ENCODE results near the gene MCL1.
A peak's percentile ranks its signal among the peaks of the same experiment; 100 is the strongest.

The MCL1 gene

DNA sequence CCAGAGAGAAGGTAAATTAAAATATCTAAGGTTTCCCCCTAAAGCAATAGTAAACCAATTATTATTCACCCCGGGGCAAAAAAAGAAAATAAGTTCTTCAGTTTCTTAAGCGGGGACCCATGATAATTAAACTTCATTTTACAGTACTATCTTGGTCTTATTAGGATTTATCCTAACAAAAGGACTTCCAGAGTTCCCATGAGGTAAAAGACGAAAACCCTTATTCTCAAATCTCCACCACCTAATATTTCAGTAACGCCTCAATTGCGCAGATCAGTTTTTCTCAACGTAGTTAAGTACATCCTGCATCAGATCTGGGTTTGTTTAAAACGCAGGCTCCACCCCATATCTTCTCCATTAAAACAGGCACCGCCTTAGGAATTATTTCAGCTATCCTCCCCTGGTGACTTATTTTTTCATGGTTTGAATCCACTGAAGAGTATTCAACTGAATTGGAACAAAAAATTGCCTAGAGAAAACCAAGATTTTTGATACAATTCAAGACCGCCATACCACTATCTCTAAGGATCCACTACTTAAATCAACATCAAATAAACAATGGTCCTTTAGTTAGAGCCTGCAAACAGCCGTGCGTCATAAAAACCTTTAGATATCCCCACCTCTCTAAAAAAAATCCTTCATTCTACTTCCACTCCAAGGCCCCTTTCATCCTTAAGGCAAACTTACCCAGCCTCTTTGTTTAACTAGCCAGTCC, 1.7 kb downstream of the MCL1 start:
- Histone ChIP-seq H3K27me3 (ENCODE audit: insufficient read depth, low read length, poor library complexity, severe bottlenecking) (peaks cover 16% of the 10 kb centered on the region), H3K4me2 (ENCODE audit: low read depth, low read length, poor library complexity, severe bottlenecking) (peak overlapping the region; percentile 99), H4K20me1 (ENCODE audit: insufficient read depth, low read length, poor library complexity, severe bottlenecking) (peaks cover 64% of the 10 kb centered on the region), H3K9me3 (ENCODE audit: insufficient read depth, low read depth, low read length) (no peaks in the 10 kb centered on the region), H3F3A (ENCODE audit: low read depth) (no peaks in the 10 kb centered on the region), H2AFZ (ENCODE audit: low read length) (no peak overlapping the region), H3K4me1 (ENCODE audit: insufficient read depth, low read length, poor library complexity, severe bottlenecking) (peaks cover 49% of the 10 kb centered on the region), H3K4me3 (ENCODE audit: low read length, poor library complexity, severe bottlenecking) (peak overlapping the region; percentile 97), H3K79me2 (ENCODE audit: insufficient read depth, low read length) (peaks cover 74% of the 10 kb centered on the region), H3K36me3 (ENCODE audit: insufficient read depth, low read length) (peaks cover 48% of the 10 kb centered on the region), H3K9me2 (replicated peaks; ENCODE audit: low read depth, low read length) (no peaks in the 10 kb centered on the region), H3K9ac (ENCODE audit: low read depth, low read length, poor library complexity, severe bottlenecking) (peak overlapping the region; percentile 97)
- TF ChIP-seq, protein P1, sequence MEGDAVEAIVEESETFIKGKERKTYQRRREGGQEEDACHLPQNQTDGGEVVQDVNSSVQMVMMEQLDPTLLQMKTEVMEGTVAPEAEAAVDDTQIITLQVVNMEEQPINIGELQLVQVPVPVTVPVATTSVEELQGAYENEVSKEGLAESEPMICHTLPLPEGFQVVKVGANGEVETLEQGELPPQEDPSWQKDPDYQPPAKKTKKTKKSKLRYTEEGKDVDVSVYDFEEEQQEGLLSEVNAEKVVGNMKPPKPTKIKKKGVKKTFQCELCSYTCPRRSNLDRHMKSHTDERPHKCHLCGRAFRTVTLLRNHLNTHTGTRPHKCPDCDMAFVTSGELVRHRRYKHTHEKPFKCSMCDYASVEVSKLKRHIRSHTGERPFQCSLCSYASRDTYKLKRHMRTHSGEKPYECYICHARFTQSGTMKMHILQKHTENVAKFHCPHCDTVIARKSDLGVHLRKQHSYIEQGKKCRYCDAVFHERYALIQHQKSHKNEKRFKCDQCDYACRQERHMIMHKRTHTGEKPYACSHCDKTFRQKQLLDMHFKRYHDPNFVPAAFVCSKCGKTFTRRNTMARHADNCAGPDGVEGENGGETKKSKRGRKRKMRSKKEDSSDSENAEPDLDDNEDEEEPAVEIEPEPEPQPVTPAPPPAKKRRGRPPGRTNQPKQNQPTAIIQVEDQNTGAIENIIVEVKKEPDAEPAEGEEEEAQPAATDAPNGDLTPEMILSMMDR (conservative IDR thresholded peaks at IDR 0.05; ENCODE audit: low read length) = no peak
- no peak for TF ChIP-seq EZH2phosphoT487 (IDR thresholded peaks at IDR 0.05; ENCODE audit: borderline replicate concordance)

DNA sequence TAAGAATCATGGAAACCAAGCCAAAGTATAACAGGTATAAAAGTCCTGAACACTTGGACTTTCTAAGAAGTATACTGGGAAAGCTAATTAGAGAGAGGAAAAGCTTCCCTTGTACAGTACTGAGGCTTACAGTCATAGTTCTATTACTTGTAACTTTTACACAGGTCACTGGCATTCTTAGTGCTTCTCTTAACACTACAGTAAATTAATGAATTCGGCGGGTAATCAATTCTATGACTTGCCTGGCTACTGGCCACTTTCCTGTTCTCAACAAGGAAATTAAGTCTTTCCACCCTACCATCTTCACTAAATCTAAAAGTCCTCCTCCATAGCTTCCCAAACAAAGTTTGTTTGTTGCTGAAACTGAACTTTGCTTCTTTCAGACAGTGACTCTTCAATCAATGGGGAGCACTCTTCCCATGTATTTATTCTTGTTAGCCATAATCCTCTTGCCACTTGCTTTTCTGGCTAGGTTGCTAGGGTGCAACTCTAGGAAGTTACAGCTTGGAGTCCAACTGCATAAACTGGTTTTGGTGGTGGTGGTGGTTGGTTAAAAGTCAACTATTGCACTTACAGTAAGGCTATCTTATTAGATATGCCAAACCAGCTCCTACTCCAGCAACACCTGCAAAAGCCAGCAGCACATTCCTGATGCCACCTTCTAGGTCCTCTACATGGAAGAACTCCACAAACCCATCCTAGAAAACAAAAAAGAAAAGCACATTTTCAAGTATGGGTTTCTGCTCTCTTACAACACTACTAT, 2.4 kb downstream of the MCL1 start:
- Histone ChIP-seq H3K79me2 (ENCODE audit: insufficient read depth, low read length) (peaks cover 82% of the 10 kb centered on the region), H3F3A (ENCODE audit: low read depth) (no peaks in the 10 kb centered on the region), H3K4me2 (ENCODE audit: low read depth, low read length, poor library complexity, severe bottlenecking) (peak overlapping the region; percentile 99), H3K4me3 (ENCODE audit: low read length, poor library complexity, severe bottlenecking) (peak overlapping the region; percentile 97), H3K4me1 (ENCODE audit: insufficient read depth, low read length, poor library complexity, severe bottlenecking) (peaks cover 49% of the 10 kb centered on the region), H3K9ac (ENCODE audit: low read depth, low read length, poor library complexity, severe bottlenecking) (peak overlapping the region; percentile 97), H4K20me1 (ENCODE audit: insufficient read depth, low read length, poor library complexity, severe bottlenecking) (peaks cover 68% of the 10 kb centered on the region), H3K9me3 (ENCODE audit: insufficient read depth, low read depth, low read length) (no peaks in the 10 kb centered on the region), H3K36me3 (ENCODE audit: insufficient read depth, low read length) (peaks cover 52% of the 10 kb centered on the region), H3K9me2 (replicated peaks; ENCODE audit: low read depth, low read length) (no peaks in the 10 kb centered on the region), H2AFZ (ENCODE audit: low read length) (no peak overlapping the region), H3K27me3 (ENCODE audit: insufficient read depth, low read length, poor library complexity, severe bottlenecking) (peaks cover 16% of the 10 kb centered on the region)
- TF ChIP-seq, protein P1 (conservative IDR thresholded peaks at IDR 0.05; ENCODE audit: low read length) = no peak
- no peak for TF ChIP-seq EZH2phosphoT487 (IDR thresholded peaks at IDR 0.05; ENCODE audit: borderline replicate concordance)

DNA sequence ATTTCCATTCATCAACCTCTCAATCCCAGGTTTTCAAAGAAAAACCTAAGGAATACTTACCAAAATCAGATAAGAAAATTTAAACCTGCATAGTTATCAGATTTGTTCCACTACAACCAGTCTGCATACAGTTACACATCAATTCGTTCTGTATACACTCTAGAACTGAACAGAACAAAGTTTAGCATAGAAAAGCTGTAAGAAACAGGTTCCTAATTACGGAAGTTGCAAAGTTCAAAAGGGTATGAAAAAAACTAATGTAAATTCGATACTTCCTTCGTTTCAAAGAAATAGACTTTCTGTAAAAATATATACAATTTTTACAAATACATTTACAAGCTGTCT, 3.1 kb downstream of the MCL1 start:
- no peaks in the 10 kb centered on the region for H3K9me3 ChIP-seq (ENCODE audit: insufficient read depth, low read depth, low read length)
- H3K4me2 ChIP-seq (ENCODE audit: low read depth, low read length, poor library complexity, severe bottlenecking) = peak overlapping the region; percentile 99
- no peaks in the 10 kb centered on the region for H3K9me2 ChIP-seq (replicated peaks; ENCODE audit: low read depth, low read length)
- H3K36me3 ChIP-seq (ENCODE audit: insufficient read depth, low read length) = peaks cover 52% of the 10 kb centered on the region
- no peaks in the 10 kb centered on the region for H3F3A ChIP-seq (ENCODE audit: low read depth)
- peaks cover 16% of the 10 kb centered on the region for H3K27me3 ChIP-seq (ENCODE audit: insufficient read depth, low read length, poor library complexity, severe bottlenecking)
- peaks cover 69% of the 10 kb centered on the region for H4K20me1 ChIP-seq (ENCODE audit: insufficient read depth, low read length, poor library complexity, severe bottlenecking)
- H3K79me2 ChIP-seq (ENCODE audit: insufficient read depth, low read length) = peaks cover 87% of the 10 kb centered on the region
- peak overlapping the region; percentile 97 for H3K4me3 ChIP-seq (ENCODE audit: low read length, poor library complexity, severe bottlenecking)
- H3K4me1 ChIP-seq (ENCODE audit: insufficient read depth, low read length, poor library complexity, severe bottlenecking) = peaks cover 49% of the 10 kb centered on the region
- H2AFZ ChIP-seq (ENCODE audit: low read length) = no peak overlapping the region
- TF ChIP-seq, protein P1 (conservative IDR thresholded peaks at IDR 0.05; ENCODE audit: low read length) = no peak
- no peak for TF ChIP-seq EZH2phosphoT487 (IDR thresholded peaks at IDR 0.05; ENCODE audit: borderline replicate concordance)
- peak overlapping the region; percentile 97 for H3K9ac ChIP-seq (ENCODE audit: low read depth, low read length, poor library complexity, severe bottlenecking)
